Kidney epithelial cell (primary cell): ENCODE results near the gene ZNF577. TPM values are rescaled to one million over a fixed set of nuclear protein-coding genes. Genes with fewer than 3 reads are reported as not detected.
"Not testable (repeated sequence)": the region's sequence is repeated elsewhere in the genome, so short reads cannot be mapped to it uniquely, and the experiment has no call there.

Source experiments
- DNase-seq: peaks from one replicate; pipeline ENCODE4 v3.0.0-alpha.2; 2010; ENCODE audit warnings: low read depth
- H3K27me3 ChIP-seq: 2 replicates; pipeline ENCODE4 v1.6.0; 2011; ENCODE audit warnings: low read length; ENCODE audit not compliant: control insufficient read depth, insufficient read depth
- H3K36me3 ChIP-seq: 2 replicates; pipeline ENCODE4 v1.5.1; 2011; ENCODE audit warnings: low read length; ENCODE audit not compliant: control insufficient read depth, insufficient read depth
- H3K4me3 ChIP-seq: 2 replicates; pipeline ENCODE4 v1.5.1; 2011; ENCODE audit warnings: low read depth, mild to moderate bottlenecking, control low read depth, low read length
- total RNA-seq: library from RNA; depleted of rRNA; stranded (reverse); fragments of >200 nt; gene quantifications from 2 replicates; pipeline ENCODE4 v1.2.3, GENCODE V29; 2015
- TF ChIP-seq, protein P1 (sequence below): IDR thresholded peaks from 2 replicates; pipeline ENCODE4 v1.5.1; 2011; ENCODE audit warnings: mild to moderate bottlenecking, moderate library complexity, low read length, control low read depth, inconsistent platforms; ENCODE audit not compliant: insufficient read depth, poor library complexity, severe bottlenecking

ZNF577 gene
- total RNA-seq, 1 donor from 2014 or later = 10.2 TPM

DNA sequence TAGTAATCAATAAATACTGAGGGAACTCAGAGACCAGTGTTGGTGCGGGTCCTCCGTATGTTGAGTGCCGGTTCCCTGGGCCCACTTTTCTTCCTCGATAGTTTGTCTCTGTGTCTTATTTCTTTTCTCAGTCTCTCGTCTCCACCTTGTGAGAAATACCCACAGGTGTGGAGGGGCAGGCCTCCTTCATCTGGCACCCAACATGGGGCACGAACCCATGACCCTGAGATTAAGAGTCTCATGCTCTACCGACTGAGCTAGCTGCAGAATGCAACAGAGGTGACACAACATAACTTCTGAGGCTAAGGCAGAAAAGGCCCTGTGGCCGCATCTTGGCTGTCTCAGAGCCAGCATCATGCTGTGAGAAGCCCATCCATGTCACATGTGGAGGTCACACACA lies 34.2 kb upstream of the ZNF577 start:
- DNase-seq = no peak
- TF ChIP-seq, protein P1, sequence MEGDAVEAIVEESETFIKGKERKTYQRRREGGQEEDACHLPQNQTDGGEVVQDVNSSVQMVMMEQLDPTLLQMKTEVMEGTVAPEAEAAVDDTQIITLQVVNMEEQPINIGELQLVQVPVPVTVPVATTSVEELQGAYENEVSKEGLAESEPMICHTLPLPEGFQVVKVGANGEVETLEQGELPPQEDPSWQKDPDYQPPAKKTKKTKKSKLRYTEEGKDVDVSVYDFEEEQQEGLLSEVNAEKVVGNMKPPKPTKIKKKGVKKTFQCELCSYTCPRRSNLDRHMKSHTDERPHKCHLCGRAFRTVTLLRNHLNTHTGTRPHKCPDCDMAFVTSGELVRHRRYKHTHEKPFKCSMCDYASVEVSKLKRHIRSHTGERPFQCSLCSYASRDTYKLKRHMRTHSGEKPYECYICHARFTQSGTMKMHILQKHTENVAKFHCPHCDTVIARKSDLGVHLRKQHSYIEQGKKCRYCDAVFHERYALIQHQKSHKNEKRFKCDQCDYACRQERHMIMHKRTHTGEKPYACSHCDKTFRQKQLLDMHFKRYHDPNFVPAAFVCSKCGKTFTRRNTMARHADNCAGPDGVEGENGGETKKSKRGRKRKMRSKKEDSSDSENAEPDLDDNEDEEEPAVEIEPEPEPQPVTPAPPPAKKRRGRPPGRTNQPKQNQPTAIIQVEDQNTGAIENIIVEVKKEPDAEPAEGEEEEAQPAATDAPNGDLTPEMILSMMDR = no peak
- H3K27me3 ChIP-seq = no peaks in the 10 kb centered on the region
- no peaks in the 10 kb centered on the region for H3K36me3 ChIP-seq
- H3K4me3 ChIP-seq = no peak overlapping the region

DNA sequence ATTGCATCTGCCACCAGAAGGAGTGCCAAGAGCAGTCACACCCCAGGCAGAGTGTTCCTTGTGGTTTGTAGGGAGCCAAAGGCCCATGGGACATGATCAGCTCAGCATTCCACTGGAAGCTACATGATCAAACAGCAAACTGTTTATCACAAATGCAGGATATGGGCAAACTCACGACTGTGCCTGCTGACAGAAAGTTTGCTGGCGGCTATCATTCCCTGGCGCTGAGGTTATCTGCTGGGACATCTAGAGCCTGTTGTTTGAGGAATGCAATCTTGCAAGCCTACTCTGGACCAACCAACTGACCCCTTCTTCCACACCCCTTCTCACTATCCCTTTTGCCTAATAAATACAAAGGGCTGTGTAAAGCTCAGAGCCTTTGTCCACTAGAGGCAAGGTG lies 31.9 kb upstream of the ZNF577 start:
- H3K4me3 ChIP-seq = no peak overlapping the region
- no peaks in the 10 kb centered on the region for H3K27me3 ChIP-seq
- DNase-seq = no peak
- H3K36me3 ChIP-seq = no peaks in the 10 kb centered on the region
- TF ChIP-seq, protein P1 = no peak

DNA sequence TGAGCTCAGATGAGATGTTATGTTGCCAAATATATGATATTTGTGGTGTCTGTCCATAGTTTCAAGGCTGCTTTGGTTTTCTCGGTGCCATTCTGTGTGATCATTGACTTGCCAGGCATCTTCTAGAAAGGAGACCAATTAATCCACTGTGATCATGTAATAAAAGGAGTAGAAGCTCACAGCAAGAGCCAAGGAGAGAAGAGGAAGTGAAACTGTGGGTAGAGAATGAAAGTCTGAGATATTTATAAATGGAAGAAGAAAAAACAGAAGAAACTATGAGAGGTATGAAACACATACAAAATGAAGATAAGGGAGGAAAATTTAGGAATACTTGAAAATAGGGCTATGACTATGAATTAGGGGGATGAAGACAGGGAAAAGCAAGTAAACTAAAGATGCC lies 28.4 kb upstream of the ZNF577 start:
- DNase-seq = no peak
- TF ChIP-seq, protein P1 = no peak
- Histone ChIP-seq H3K4me3 (no peak overlapping the region), H3K36me3 (no peaks in the 10 kb centered on the region), H3K27me3 (no peaks in the 10 kb centered on the region)

DNA sequence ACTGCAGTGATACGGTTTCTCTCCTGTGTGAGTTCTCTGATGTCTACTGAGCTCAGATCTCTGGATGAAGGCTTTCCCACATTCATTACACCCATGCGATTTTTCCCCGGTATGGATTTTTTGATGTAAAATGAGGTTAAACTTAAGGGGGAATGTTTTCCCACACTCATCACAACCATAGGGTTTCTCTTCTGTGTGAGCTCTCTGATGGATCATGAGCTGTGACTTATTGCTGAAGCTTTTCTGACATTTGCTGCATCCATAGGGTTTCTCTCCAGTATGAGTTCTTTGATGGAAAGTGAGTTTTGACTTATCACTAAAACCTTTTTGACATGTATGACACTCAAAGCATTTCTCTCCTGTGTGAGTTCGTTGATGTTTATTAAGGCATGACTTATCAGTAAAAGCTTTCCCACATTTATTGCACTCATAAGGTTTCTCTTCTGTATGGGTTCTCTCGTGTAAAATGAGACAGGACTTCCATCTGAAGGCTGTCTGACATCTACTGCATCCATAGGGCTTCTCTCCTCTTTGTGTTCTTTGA lies 27.6 kb upstream of the ZNF577 start:
- no peaks in the 10 kb centered on the region for H3K27me3 ChIP-seq
- no peak for DNase-seq
- TF ChIP-seq, protein P1 = no peak
- H3K4me3 ChIP-seq = no peak overlapping the region
- no peaks in the 10 kb centered on the region for H3K36me3 ChIP-seq

DNA sequence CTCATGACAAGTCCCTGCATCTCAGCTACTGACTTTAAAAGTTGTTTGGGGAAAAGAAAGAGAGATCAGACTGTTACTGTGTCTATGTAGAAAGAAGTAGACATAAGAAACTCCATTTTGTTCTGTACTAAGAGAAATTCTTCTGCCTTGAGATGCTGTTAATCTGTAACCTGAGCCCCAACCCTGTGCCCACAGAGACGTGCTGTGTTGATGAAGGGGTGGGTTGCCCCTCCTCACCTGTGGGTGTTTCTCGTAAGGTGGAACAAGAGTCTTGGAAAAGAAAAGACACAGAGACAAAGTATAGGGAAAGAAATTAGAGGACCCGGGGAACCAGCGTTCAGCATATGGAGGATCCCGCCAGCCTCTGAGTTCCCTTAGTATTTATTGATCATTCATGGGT lies 20.2 kb upstream of the ZNF577 start:
- not testable (repeated sequence) for H3K27me3 ChIP-seq, H3K4me3 ChIP-seq, DNase-seq

DNA sequence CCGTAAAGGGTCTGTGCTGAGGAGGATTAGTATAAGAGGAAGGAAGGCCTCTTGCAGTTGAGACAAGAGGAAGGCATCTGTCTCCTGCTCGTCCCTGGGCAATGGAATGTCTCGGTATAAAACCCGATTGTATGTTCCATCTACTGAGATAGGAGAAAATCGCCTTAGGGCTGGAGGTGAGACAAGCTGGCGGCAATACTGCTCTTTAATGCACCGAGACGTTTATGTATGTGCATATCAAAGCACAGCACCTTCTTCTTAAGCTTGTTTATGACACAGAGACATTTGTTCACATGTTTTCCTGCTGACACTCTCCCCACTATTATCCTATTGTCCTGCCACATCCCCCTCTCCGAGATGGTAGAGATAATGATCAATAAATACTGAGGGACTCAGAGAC lies 18.4 kb upstream of the ZNF577 start:
- not testable (repeated sequence) for H3K27me3 ChIP-seq, H3K4me3 ChIP-seq, H3K36me3 ChIP-seq, DNase-seq

More for the DNA sequence above, 20.2 kb upstream of the ZNF577 start:
- not testable (repeated sequence) for H3K36me3 ChIP-seq

DNA sequence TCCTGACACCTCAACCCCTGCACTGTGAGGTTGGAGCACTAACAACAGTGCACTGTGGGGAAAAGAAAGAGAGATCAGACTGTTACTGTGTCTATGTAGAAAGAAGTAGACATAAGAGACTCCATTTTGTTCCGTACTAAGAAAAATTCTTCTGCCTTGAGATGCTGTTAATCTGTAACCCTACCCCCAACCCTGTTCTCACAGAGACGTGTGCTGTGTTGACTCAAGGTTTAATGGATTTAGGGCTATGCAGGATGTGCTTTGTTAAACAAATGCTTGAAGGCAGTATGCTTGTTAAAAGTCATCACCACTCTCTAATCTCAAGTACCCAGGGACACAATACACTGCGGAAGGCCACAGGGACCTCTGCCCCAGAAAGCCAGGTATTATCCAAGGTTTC lies 17.9 kb upstream of the ZNF577 start:
- H3K4me3 ChIP-seq, H3K36me3 ChIP-seq, DNase-seq, H3K27me3 ChIP-seq: not testable (repeated sequence)
